ENCODE measurements around the gene KCND2.
A peak's percentile ranks its signal among the peaks of the same experiment; 100 is the strongest.

Gene KCND2

GRCh38 chr7:120714945-120715344 is 442.0 kb downstream of the KCND2 start:
- DNase-seq: no peak

- DNase-seq: no peak
Measured at GRCh38 chr7:120716307-120716706, 443.3 kb downstream of the KCND2 start.

GRCh38 chr7:120717166-120717565 is 444.2 kb downstream of the KCND2 start:
- DNase-seq: no peak

- DNase-seq: no peak
Measured at GRCh38 chr7:120718361-120718760, 445.4 kb downstream of the KCND2 start.

- no peak for DNase-seq
Measured at GRCh38 chr7:120720317-120720716, 447.3 kb downstream of the KCND2 start.

GRCh38 chr7:120723465-120724385 is 450.8 kb downstream of the KCND2 start:
- no peak for DNase-seq

- no peak for DNase-seq
Measured at GRCh38 chr7:120724448-120724847, 451.5 kb downstream of the KCND2 start.

GRCh38 chr7:120724955-120725354 is 452.0 kb downstream of the KCND2 start:
- DNase-seq: no peak

GRCh38 chr7:120725376-120726039 is 452.5 kb downstream of the KCND2 start:
- peak; percentile 3 for DNase-seq

- DNase-seq: no peak
Measured at GRCh38 chr7:120729245-120729644, 456.3 kb downstream of the KCND2 start.

GRCh38 chr7:120731271-120731670 is 458.3 kb downstream of the KCND2 start:
- DNase-seq: no peak

- no peak for DNase-seq
Measured at GRCh38 chr7:120732256-120732655, 459.3 kb downstream of the KCND2 start.

- no peak for DNase-seq
Measured at GRCh38 chr7:120733143-120733542, 460.2 kb downstream of the KCND2 start.

- DNase-seq: no peak
Measured at GRCh38 chr7:120733835-120734234, 460.9 kb downstream of the KCND2 start.

- DNase-seq: no peak
Measured at GRCh38 chr7:120735791-120736190, 462.8 kb downstream of the KCND2 start.

- DNase-seq: no peak
Measured at GRCh38 chr7:120738816-120739215, 465.8 kb downstream of the KCND2 start.

- no peak for DNase-seq
Measured at GRCh38 chr7:120740348-120740747, 467.4 kb downstream of the KCND2 start.

- DNase-seq: no peak
Measured at GRCh38 chr7:120741371-120742042, 468.5 kb downstream of the KCND2 start.

GRCh38 chr7:120742372-120742771 is 469.4 kb downstream of the KCND2 start:
- peak; percentile 52 for DNase-seq

GRCh38 chr7:120743128-120743527 is 470.2 kb downstream of the KCND2 start:
- no peak for DNase-seq

- DNase-seq: no peak
Measured at GRCh38 chr7:120760050-120760449, 487.1 kb downstream of the KCND2 start.

GRCh38 chr7:120760851-120761250 is 487.9 kb downstream of the KCND2 start:
- DNase-seq: no peak

- DNase-seq: no peak
Measured at GRCh38 chr7:120770206-120770605, 497.2 kb downstream of the KCND2 start.

GRCh38 chr7:120774481-120774880 is 501.5 kb downstream of the KCND2 start:
- DNase-seq: no peak

Data from NCI-H524 treated with DMSO at 0.1 percent for 48 hours (cell line).